ENCODE data around the gene MINAR1.

MINAR1 gene

DNA sequence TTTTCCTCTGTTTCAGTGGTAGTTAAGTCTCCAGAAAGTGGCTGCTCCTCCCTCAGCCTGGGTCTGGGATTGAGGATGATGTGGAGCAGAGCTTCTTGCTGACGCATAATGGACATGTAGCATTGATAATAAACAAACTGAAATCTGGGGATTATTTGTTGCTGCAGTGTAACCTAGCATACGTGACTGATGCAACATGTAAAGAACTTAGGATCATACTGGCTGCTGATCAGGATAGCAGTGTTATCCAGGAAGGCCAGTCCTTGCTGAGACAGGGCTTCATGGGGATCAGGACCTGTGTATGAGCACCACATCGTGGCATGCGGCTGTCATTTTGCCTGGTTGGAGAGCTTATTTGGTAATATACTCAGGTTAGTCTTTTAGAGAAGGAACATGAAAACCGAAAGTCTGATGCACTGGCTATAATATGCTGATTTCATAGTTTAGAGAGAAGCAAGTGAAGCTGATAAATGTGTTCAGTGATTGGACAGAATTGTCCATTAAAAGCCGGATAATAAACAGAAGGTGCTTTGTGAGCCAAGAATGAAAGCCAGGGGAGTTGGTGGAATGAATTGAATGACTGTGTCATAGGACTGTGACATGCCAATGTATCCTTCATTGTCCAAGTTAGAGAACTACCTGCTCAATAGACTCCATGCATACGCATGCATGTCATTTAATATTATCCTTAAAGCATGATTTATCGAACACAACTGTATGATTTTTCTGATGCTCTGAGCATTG lies 4.1 kb downstream of the MINAR1 start:
- in situ Hi-C loops (cut with HindIII; ENCODE audit: low pct_unique_long_range_greater_than_20kb, low sequenced_read_pairs): no loop called here
- no peak for TF ChIP-seq JUND (IDR thresholded peaks at IDR 0.05; ENCODE audit: low read depth)
- no peak for DNase-seq (ENCODE audit: low read depth in 1 of 2, low spot score in 1 of 2)

GRCh38 chr15:79437275-79438000 lies 5.3 kb downstream of the MINAR1 start:
- DNase-seq (ENCODE audit: low read depth in 1 of 2, low spot score in 1 of 2): no peak
- in situ Hi-C loops (cut with HindIII; ENCODE audit: low pct_unique_long_range_greater_than_20kb, low sequenced_read_pairs): no loop called here
- TF ChIP-seq JUND (IDR thresholded peaks at IDR 0.05; ENCODE audit: low read depth): no peak

- DNase-seq (ENCODE audit: low read depth in 1 of 2, low spot score in 1 of 2): no peak
- in situ Hi-C loops (cut with HindIII; ENCODE audit: low pct_unique_long_range_greater_than_20kb, low sequenced_read_pairs): no loop called here
Measured at GRCh38 chr15:79439236-79439635, 7.1 kb downstream of the MINAR1 start.

GRCh38 chr15:79440355-79440908 lies 8.3 kb downstream of the MINAR1 start:
- in situ Hi-C loops (cut with HindIII; ENCODE audit: low pct_unique_long_range_greater_than_20kb, low sequenced_read_pairs): no loop called here
- no peak for DNase-seq (ENCODE audit: low read depth in 1 of 2, low spot score in 1 of 2)
- TF ChIP-seq JUND (IDR thresholded peaks at IDR 0.05; ENCODE audit: low read depth): no peak

More at GRCh38 chr15:79439236-79439635, 7.1 kb downstream of the MINAR1 start:
- TF ChIP-seq JUND (IDR thresholded peaks at IDR 0.05; ENCODE audit: low read depth): no peak

- DNase-seq (ENCODE audit: low read depth in 1 of 2, low spot score in 1 of 2): no peak
- no peak for TF ChIP-seq JUND (IDR thresholded peaks at IDR 0.05; ENCODE audit: low read depth)
- in situ Hi-C loops (cut with HindIII; ENCODE audit: low pct_unique_long_range_greater_than_20kb, low sequenced_read_pairs): no loop called here
Measured at GRCh38 chr15:79442911-79443310, 10.8 kb downstream of the MINAR1 start.

- no peak for TF ChIP-seq JUND (IDR thresholded peaks at IDR 0.05; ENCODE audit: low read depth)
- in situ Hi-C loops (cut with HindIII; ENCODE audit: low pct_unique_long_range_greater_than_20kb, low sequenced_read_pairs): no loop called here
Measured at GRCh38 chr15:79447060-79447459, 14.9 kb downstream of the MINAR1 start.

DNA sequence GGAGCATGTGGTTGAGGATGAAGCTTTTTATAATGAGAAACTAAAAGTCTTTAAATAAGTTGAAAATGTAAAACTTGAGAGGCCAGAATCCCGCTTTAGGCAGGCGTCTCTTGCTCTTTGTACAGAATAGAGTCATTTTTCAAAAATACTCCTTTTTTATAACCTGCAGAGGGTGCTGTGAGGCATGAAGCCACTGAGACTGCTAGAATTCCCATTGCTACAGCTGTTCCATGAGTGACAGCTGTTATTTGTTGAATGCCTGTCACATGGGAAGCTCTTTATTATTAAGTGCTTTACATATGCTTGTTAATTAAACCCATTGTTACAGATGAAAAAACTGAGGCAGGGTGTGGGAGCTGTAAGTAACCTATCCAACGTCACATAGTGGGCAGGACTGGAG lies 18.5 kb downstream of the MINAR1 start:
- peak in 1 of 2 experiments; percentile 65 for DNase-seq (ENCODE audit: low read depth in 1 of 2, low spot score in 1 of 2)
- in situ Hi-C loops (cut with HindIII; ENCODE audit: low pct_unique_long_range_greater_than_20kb, low sequenced_read_pairs): no loop called here
- no peak for TF ChIP-seq JUND (IDR thresholded peaks at IDR 0.05; ENCODE audit: low read depth)

More at GRCh38 chr15:79447060-79447459, 14.9 kb downstream of the MINAR1 start:
- DNase-seq (ENCODE audit: low read depth in 1 of 2, low spot score in 1 of 2): no peak

- DNase-seq (ENCODE audit: low read depth in 1 of 2, low spot score in 1 of 2): no peak
- no peak for TF ChIP-seq JUND (IDR thresholded peaks at IDR 0.05; ENCODE audit: low read depth)
- in situ Hi-C loops (cut with HindIII; ENCODE audit: low pct_unique_long_range_greater_than_20kb, low sequenced_read_pairs): no loop called here
Measured at GRCh38 chr15:79451361-79451999, 19.3 kb downstream of the MINAR1 start.

- no peak for DNase-seq (ENCODE audit: low read depth in 1 of 2, low spot score in 1 of 2)
- in situ Hi-C loops (cut with HindIII; ENCODE audit: low pct_unique_long_range_greater_than_20kb, low sequenced_read_pairs): no loop called here
- TF ChIP-seq JUND (IDR thresholded peaks at IDR 0.05; ENCODE audit: low read depth): no peak
Measured at GRCh38 chr15:79452244-79453051, 20.3 kb downstream of the MINAR1 start.

GRCh38 chr15:79453446-79453845 lies 21.3 kb downstream of the MINAR1 start:
- no peak for TF ChIP-seq JUND (IDR thresholded peaks at IDR 0.05; ENCODE audit: low read depth)
- DNase-seq (ENCODE audit: low read depth in 1 of 2, low spot score in 1 of 2): no peak
- in situ Hi-C loops (cut with HindIII; ENCODE audit: low pct_unique_long_range_greater_than_20kb, low sequenced_read_pairs): no loop called here

- TF ChIP-seq JUND (IDR thresholded peaks at IDR 0.05; ENCODE audit: low read depth): no peak
- in situ Hi-C loops (cut with HindIII; ENCODE audit: low pct_unique_long_range_greater_than_20kb, low sequenced_read_pairs): no loop called here
- no peak for DNase-seq (ENCODE audit: low read depth in 1 of 2, low spot score in 1 of 2)
Measured at GRCh38 chr15:79454063-79454462, 21.9 kb downstream of the MINAR1 start.

DNA sequence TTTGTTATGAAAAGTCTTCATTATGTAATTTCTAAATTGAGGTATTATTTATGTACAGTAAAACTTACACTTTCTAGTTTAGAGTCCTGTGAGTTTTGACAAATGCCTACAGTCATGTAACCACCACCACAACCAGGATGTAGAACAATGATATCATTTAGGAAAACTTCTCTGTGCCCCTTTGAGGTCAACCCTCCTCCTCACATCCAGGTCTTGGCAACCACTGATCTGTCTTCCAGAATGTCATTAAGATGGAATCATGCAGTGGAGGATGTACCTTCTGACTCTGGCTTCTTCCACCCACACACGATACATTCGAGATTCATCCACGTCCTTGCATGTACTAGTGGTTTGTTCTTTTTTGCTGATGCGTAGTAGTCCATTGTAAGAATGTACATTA lies 23.2 kb downstream of the MINAR1 start:
- no peak for TF ChIP-seq JUND (IDR thresholded peaks at IDR 0.05; ENCODE audit: low read depth)
- no peak for DNase-seq (ENCODE audit: low read depth in 1 of 2, low spot score in 1 of 2)
- in situ Hi-C loops (cut with HindIII; ENCODE audit: low pct_unique_long_range_greater_than_20kb, low sequenced_read_pairs): no loop called here

Measured in T47D (cell line).